Caki2 (cell line): ENCODE measurements around the gene ZNF646. TPM values are rescaled to one million over a fixed set of nuclear protein-coding genes. Genes with fewer than 3 reads are reported as not detected.

Source experiments
- total RNA-seq: library from RNA; depleted of rRNA; stranded (reverse); fragments of >200 nt; shearing (Covaris generic); gene quantifications from 2 replicates; pipeline ENCODE4 v1.2.3, GENCODE V29; 2014; ENCODE audit warnings: low replicate concordance; rRNA removed

The ZNF646 gene
- total RNA-seq, 1 experiment from 2014 or later = 24.0 TPM

Other genes starting within 250 kb of the ZNF646 start
- gene BCL7C, start 180.3 kb upstream of the ZNF646 start, total RNA-seq = 154 and 157 TPM in 2 replicates
- 0.84 and 2.9 TPM in 2 replicates for gene CTF1, start 177.8 kb upstream of the ZNF646 start, total RNA-seq
- 51.9 and 58.5 TPM in 2 replicates for gene FBXL19, start 150.8 kb upstream of the ZNF646 start, total RNA-seq
- gene ORAI3, start 125.4 kb upstream of the ZNF646 start, total RNA-seq = 82.7 and 96.5 TPM in 2 replicates
- 0.81 and 1.2 TPM in 2 replicates for gene SETD1A, start 116.7 kb upstream of the ZNF646 start, total RNA-seq
- 73.0 and 95.3 TPM in 2 replicates for gene HSD3B7, start 89.2 kb upstream of the ZNF646 start, total RNA-seq
- gene STX1B, start 63.8 kb upstream of the ZNF646 start, total RNA-seq = 0.46 TPM in 1 of 2 replicates, not detected in the other
- 72.2 and 83.1 TPM in 2 replicates for gene STX4, start 40.9 kb upstream of the ZNF646 start, total RNA-seq
- gene ZNF668, start 182 bp upstream of the ZNF646 start, total RNA-seq = 16.1 and 18.3 TPM in 2 replicates
- 1.8 and 5.1 TPM in 2 replicates for gene PRSS53, start 14.5 kb downstream of the ZNF646 start, total RNA-seq
- gene VKORC1, start 20.4 kb downstream of the ZNF646 start, total RNA-seq = 184 and 187 TPM in 2 replicates
- gene BCKDK, start 34.0 kb downstream of the ZNF646 start, total RNA-seq = 68.7 and 83.0 TPM in 2 replicates
- gene KAT8, start 43.2 kb downstream of the ZNF646 start, total RNA-seq = 102 and 108 TPM in 2 replicates
- 2.9 and 4.4 TPM in 2 replicates for gene PRSS8, start 61.3 kb downstream of the ZNF646 start, total RNA-seq
- 0.17 and 10.6 TPM in 2 replicates for gene PRSS36, start 75.6 kb downstream of the ZNF646 start, total RNA-seq
- gene FUS, start 105.7 kb downstream of the ZNF646 start, total RNA-seq = 15.3 and 34.6 TPM in 2 replicates
- gene PYCARD, start 128.3 kb downstream of the ZNF646 start, total RNA-seq = 198 and 228 TPM in 2 replicates
- gene TRIM72, start 139.7 kb downstream of the ZNF646 start, total RNA-seq = not detected in 2 replicates
- not detected in 2 replicates for gene PYDC1, start 142.7 kb downstream of the ZNF646 start, total RNA-seq
- 2.0 and 3.6 TPM in 2 replicates for gene ITGAM, start 185.6 kb downstream of the ZNF646 start, total RNA-seq